DOHH2 (cell line): ENCODE data around the gene CDK14.

Experiments
- H3F3A ChIP-seq: fragments of 200-600 bp; sonication (generic), shearing (Covaris generic); 2 replicates; pipeline ENCODE4 v1.6.0; 2016; ENCODE audit warnings: antibody characterized with exemption, mild to moderate bottlenecking; ENCODE audit not compliant: control insufficient read depth, insufficient read depth
- H3K27ac ChIP-seq: fragments of 200-600 bp; sonication (generic); 2 replicates; pipeline ENCODE4 v1.5.1; 2014; ENCODE audit warnings: low read depth, mild to moderate bottlenecking, low read length, moderate library complexity
- H3K27me3 ChIP-seq: fragments of 200-600 bp; sonication (generic); 2 replicates; pipeline ENCODE4 v1.6.1; 2014; ENCODE audit warnings: mild to moderate bottlenecking, low read length, mixed read lengths; ENCODE audit not compliant: control insufficient read depth
- H3K36me3 ChIP-seq: fragments of 200-600 bp; sonication (generic); 2 replicates; pipeline ENCODE4 v1.6.1; 2014; ENCODE audit warnings: mild to moderate bottlenecking, low read length, moderate library complexity, mixed read lengths; ENCODE audit not compliant: control insufficient read depth
- H3K4me1 ChIP-seq: fragments of 200-600 bp; sonication (generic); 2 replicates; pipeline ENCODE4 v1.6.1; 2014; ENCODE audit warnings: mild to moderate bottlenecking, low read length, mixed read lengths; ENCODE audit not compliant: control insufficient read depth
- H3K4me2 ChIP-seq: fragments of 200-600 bp; sonication (generic); 2 replicates; pipeline ENCODE4 v1.6.0; 2014; ENCODE audit warnings: mild to moderate bottlenecking, low read length, moderate library complexity
- H3K4me3 ChIP-seq: fragments of 200-600 bp; sonication (generic); 2 replicates; pipeline ENCODE4 v1.5.1; 2014; ENCODE audit warnings: mild to moderate bottlenecking, low read length, mixed read lengths
- H3K79me2 ChIP-seq: fragments of 200-600 bp; sonication (generic); 2 replicates; pipeline ENCODE4 v1.6.1; 2014; ENCODE audit warnings: mild to moderate bottlenecking, low read length, mixed read lengths; ENCODE audit not compliant: control insufficient read depth
- H3K9me2 ChIP-seq: fragments of 200-600 bp; sonication (generic); replicated peaks from 2 replicates; pipeline ENCODE4 v1.6.1; 2014; ENCODE audit warnings: mild to moderate bottlenecking, low read length, mixed read lengths; ENCODE audit not compliant: control insufficient read depth
- H3K9me3 ChIP-seq: fragments of 200-600 bp; sonication (generic); 2 replicates; pipeline ENCODE4 v1.6.1; 2014; ENCODE audit warnings: antibody characterized with exemption, low read length, mixed read lengths; ENCODE audit not compliant: control insufficient read depth, insufficient read depth
- H4K20me1 ChIP-seq: fragments of 200-600 bp; sonication (generic); 2 replicates; pipeline ENCODE4 v1.6.0; 2014; ENCODE audit warnings: low read depth, mild to moderate bottlenecking, antibody characterized with exemption, low read length, moderate library complexity; ENCODE audit not compliant: control insufficient read depth, insufficient read depth
- EZH2phosphoT487 ChIP-seq: fragments of 200-600 bp; sonication (generic); IDR thresholded peaks from 2 replicates; pipeline ENCODE4 v1.6.1; 2017; ENCODE audit warnings: borderline replicate concordance, mild to moderate bottlenecking, antibody characterized with exemption, low read length, moderate library complexity, mixed read lengths
- TF ChIP-seq, protein P1 (sequence below): fragments of 200-600 bp; sonication (generic); IDR thresholded peaks from one replicate; pipeline ENCODE4 v1.5.1; 2014; ENCODE audit warnings: antibody characterized with exemption, mild to moderate bottlenecking, low read depth, low read length; ENCODE audit not compliant: poor library complexity, severe bottlenecking

The CDK14 gene

DNA sequence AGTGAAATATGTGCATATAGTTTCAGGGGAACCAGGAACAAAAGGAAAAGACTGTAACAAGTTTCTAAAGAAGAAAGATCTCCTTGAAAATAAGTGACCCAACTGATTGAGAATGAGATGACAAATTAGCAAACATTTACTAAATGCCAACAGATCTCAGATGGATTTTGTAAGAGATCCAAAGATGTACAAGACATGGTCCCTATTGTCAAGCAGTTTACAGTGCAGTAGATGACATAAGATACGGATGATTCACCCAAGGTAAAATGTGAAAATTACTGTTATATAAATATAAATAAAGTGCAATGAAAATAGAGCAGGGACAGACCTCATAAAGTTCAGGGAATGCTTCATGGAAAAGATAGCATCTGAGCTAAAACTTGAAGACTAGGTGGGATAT lies 546.6 kb downstream of the CDK14 start:
- Histone ChIP-seq H3K9me2 (no peaks in the 10 kb centered on the region), H3K79me2 (no peaks in the 10 kb centered on the region), H3K9me3 (no peaks in the 10 kb centered on the region), H3K4me1 (peaks cover 19% of the 10 kb centered on the region), H3K4me3 (no peak overlapping the region), H3K27me3 (no peaks in the 10 kb centered on the region), H3K27ac (no peak overlapping the region), H3K4me2 (no peak overlapping the region), H4K20me1 (no peaks in the 10 kb centered on the region), H3F3A (peaks cover 2% of the 10 kb centered on the region; the same call in 1 of the 2 replicates), H3K36me3 (no peaks in the 10 kb centered on the region)
- TF ChIP-seq, protein P1, sequence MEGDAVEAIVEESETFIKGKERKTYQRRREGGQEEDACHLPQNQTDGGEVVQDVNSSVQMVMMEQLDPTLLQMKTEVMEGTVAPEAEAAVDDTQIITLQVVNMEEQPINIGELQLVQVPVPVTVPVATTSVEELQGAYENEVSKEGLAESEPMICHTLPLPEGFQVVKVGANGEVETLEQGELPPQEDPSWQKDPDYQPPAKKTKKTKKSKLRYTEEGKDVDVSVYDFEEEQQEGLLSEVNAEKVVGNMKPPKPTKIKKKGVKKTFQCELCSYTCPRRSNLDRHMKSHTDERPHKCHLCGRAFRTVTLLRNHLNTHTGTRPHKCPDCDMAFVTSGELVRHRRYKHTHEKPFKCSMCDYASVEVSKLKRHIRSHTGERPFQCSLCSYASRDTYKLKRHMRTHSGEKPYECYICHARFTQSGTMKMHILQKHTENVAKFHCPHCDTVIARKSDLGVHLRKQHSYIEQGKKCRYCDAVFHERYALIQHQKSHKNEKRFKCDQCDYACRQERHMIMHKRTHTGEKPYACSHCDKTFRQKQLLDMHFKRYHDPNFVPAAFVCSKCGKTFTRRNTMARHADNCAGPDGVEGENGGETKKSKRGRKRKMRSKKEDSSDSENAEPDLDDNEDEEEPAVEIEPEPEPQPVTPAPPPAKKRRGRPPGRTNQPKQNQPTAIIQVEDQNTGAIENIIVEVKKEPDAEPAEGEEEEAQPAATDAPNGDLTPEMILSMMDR, result no peak
- no peak for TF ChIP-seq EZH2phosphoT487

- no peaks in the 10 kb centered on the region for H3F3A ChIP-seq
- no peak overlapping the region for H3K27ac ChIP-seq
- TF ChIP-seq, protein P1, result no peak
- no peak for TF ChIP-seq EZH2phosphoT487
- no peaks in the 10 kb centered on the region for H3K79me2 ChIP-seq
- no peaks in the 10 kb centered on the region for H3K27me3 ChIP-seq
- H3K9me3 ChIP-seq, result no peaks in the 10 kb centered on the region
- H3K36me3 ChIP-seq, result no peaks in the 10 kb centered on the region
- H3K4me2 ChIP-seq, result no peak overlapping the region
- H4K20me1 ChIP-seq, result no peaks in the 10 kb centered on the region
- H3K9me2 ChIP-seq, result no peaks in the 10 kb centered on the region
- no peaks in the 10 kb centered on the region for H3K4me1 ChIP-seq
- no peak overlapping the region for H3K4me3 ChIP-seq
These were observed 553.5 kb downstream of the CDK14 start for GRCh38 chr7:91149341-91150246.

- no peak overlapping the region for H3K4me2 ChIP-seq
- no peaks in the 10 kb centered on the region for H3K4me1 ChIP-seq
- H3K9me3 ChIP-seq, result no peaks in the 10 kb centered on the region
- H3K9me2 ChIP-seq, result no peaks in the 10 kb centered on the region
- no peaks in the 10 kb centered on the region for H3K27me3 ChIP-seq
- H3K4me3 ChIP-seq, result no peak overlapping the region
- H4K20me1 ChIP-seq, result no peaks in the 10 kb centered on the region
- H3K27ac ChIP-seq, result no peak overlapping the region
- TF ChIP-seq EZH2phosphoT487, result no peak
- TF ChIP-seq, protein P1, result no peak
- no peaks in the 10 kb centered on the region for H3K36me3 ChIP-seq
- no peaks in the 10 kb centered on the region for H3F3A ChIP-seq
- no peaks in the 10 kb centered on the region for H3K79me2 ChIP-seq
These were observed 555.8 kb downstream of the CDK14 start for GRCh38 chr7:91151916-91152315.
